Measurements from ENCODE around the gene GIMAP8. TPM values are rescaled to one million over a fixed set of nuclear protein-coding genes. Genes with fewer than 3 reads are reported as not detected.
"Not testable (repeated sequence)": the region's sequence is repeated elsewhere in the genome, so short reads cannot be mapped to it uniquely, and the experiment has no call there.

GIMAP8 gene
- total and polyA plus RNA-seq, 2 of the 8 experiments (the other 6 are each of a cell fraction or from before 2014, with no cell fraction given): not detected

DNA sequence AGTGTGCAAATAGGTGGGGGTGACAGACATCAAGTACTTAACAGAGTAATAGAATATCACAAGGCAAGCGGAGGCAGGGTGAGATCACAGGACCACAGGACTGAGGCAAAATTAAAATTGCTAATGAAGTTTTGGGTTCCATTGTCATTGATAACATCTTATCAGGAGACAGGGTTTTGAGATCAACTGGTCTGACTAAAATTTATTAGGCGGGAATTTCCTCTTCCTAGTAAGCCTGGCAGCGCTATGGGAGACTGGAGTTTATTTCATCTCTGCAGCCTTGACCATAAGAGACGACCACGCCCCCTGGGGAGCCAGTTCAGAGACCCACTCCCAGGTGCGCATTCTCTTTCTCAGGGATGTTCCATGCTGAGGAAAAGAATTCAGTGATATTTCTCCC lies 72.5 kb downstream of the GIMAP8 start:
- H4K91ac ChIP-seq (replicated peaks; ENCODE audit: insufficient read length, low read length); H3K4me1 ChIP-seq (replicated peaks in 1 of 4; ENCODE audit: control insufficient read depth in 3 of 4, insufficient read depth in 4 of 4, low read length in 3 of 4); FAIRE-seq; POLR2A ChIA-PET (ENCODE audit: partially characterized antibody); H3K23me2 ChIP-seq (ENCODE audit: low read depth, low read length); H2BK5ac ChIP-seq (ENCODE audit: low read depth, low read length); H3K9me3 ChIP-seq (ENCODE audit: insufficient read depth in 2 of 2, low read depth in 1 of 2, low read length in 1 of 2); H3K23ac ChIP-seq (ENCODE audit: insufficient read length); H3K27ac ChIP-seq (ENCODE audit: low read depth, low read length); H3K56ac ChIP-seq (replicated peaks; ENCODE audit: insufficient read length, low read depth, low read length); H3K79me1 ChIP-seq (ENCODE audit: low read depth, low read length); H2BK15ac ChIP-seq (ENCODE audit: low read length); H2BK20ac ChIP-seq (ENCODE audit: low read length); H4K20me1 ChIP-seq (replicated peaks in 1 of 2; ENCODE audit: control insufficient read depth in 1 of 2, insufficient read depth in 2 of 2, low read length in 2 of 2); H4K5ac ChIP-seq (ENCODE audit: insufficient read length, low read depth, low read length); H3K9ac ChIP-seq (replicated peaks in 1 of 4; ENCODE audit: extremely low read depth in 1 of 4, low read depth in 3 of 4, low read length in 3 of 4); H2BK120ac ChIP-seq (replicated peaks; ENCODE audit: low read depth, low read length); H2BK12ac ChIP-seq (ENCODE audit: low read depth, low read length); CTCF ChIA-PET (ENCODE audit: partially characterized antibody); H3K18ac ChIP-seq (ENCODE audit: extremely low read depth, low read length); H3K4ac ChIP-seq (replicated peaks; ENCODE audit: insufficient read length, low read depth, low read length); H3K27me3 ChIP-seq (replicated peaks in 1 of 4; ENCODE audit: control insufficient read depth in 3 of 4, extremely low read depth in 1 of 4, insufficient read depth in 3 of 4, low read length in 3 of 4); H4K8ac ChIP-seq (ENCODE audit: extremely low read depth, insufficient read depth, low read length); H3K14ac ChIP-seq (ENCODE audit: insufficient read length); H2AFZ ChIP-seq (ENCODE audit: low read length); H3K79me2 ChIP-seq (ENCODE audit: control insufficient read depth in 1 of 2, insufficient read depth in 2 of 2, low read length in 2 of 2); H2AK5ac ChIP-seq (ENCODE audit: low read depth, low read length); H3K36me3 ChIP-seq (ENCODE audit: control insufficient read depth in 2 of 4, insufficient read depth in 4 of 4, low read length in 3 of 4): not testable (repeated sequence)
- 10% methylated on average over 6 of the region's 6 CpGs; no CpG with 5 or more reads in 1 of the 2 experiments for WGBS, 2 experiments (ENCODE audit: extremely low coverage in 1 of 2, insufficient coverage in 1 of 2, insufficient read length in 1 of 2, insufficient replicate concordance in 2 of 2, low coverage in 1 of 2, low lambda C conversion rate in 2 of 2, missing lambda C conversion rate in 1 of 2)
- Histone ChIP-seq H3K4me2 (ENCODE audit: insufficient read depth in 1 of 2, low read depth in 2 of 2, low read length in 2 of 2) (peak overlapping the region; percentile 24 to 51; a peak in 2 of 4 replicates), H3K4me3 (ENCODE audit: extremely low read depth in 1 of 4, insufficient read depth in 2 of 4, low read depth in 3 of 4, low read length in 4 of 4) (peak overlapping the region in 1 of 4 experiments; percentile 29; a peak in 2 of 8 replicates)
- DNase-seq (ENCODE audit: low read depth in 1 of 2, low spot score in 2 of 2): peak in 1 of 2 experiments; percentile 50

Data from H1 (cell line).